ENCODE data around the gene SLC6A3.

DNA sequence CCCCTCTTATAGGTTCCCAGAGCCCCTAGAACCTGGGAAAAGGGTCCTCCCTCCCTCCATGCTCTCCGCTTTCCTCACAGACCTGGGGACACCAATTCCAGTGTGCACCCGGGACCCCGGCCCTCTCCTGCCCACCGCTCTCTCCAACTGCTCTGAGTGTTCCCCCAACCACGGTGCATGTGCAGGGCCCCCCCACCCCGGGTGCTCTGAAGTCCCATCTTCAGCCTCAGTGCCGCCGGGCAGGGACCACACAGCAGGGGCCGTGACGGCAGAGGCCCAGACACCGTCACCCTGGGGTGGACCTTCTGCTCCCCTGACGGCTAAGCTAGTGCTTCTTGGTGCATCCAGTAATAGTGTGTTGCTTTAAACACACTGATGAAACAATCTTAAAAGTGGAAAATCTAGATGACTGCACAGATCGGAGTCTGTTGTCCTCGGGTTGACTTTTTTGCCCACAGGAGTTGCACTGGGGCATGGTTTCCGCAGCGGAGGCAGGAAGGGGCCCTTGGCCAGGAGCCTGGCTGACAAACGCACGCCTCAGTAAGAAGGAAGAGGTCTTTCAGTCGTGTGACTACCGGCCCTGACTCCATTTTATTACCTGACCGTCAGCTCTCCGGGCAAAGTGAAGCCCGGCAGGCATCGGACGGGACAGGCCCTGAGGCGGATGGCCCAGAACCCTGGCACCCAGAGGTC is 36.2 kb upstream of the SLC6A3 start:
- TF ChIP-seq EZH2phosphoT487 (IDR thresholded peaks at IDR 0.05; ENCODE audit: insufficient read depth, low read depth) (no peak), EZH2 (IDR thresholded peaks at IDR 0.05; ENCODE audit: insufficient read depth, poor library complexity, severe bottlenecking) (no peak)

Measured in GM23248 (cell line).